HepG2 (cell line): ENCODE results near the gene UTS2R. TPM values are rescaled to one million over a fixed set of nuclear protein-coding genes. Genes with fewer than 3 reads are reported as not detected.
A peak's percentile ranks its signal among the peaks of the same experiment; 100 is the strongest.

Experiments used
- BRCA1 ChIP-seq: sonication (generic); formaldehyde crosslinking; IDR thresholded peaks from 2 replicates; pipeline ENCODE4 v1.4.0; 2020; ENCODE audit warnings: missing genetic modification reagents
- DMTF1 ChIP-seq: sonication (generic); formaldehyde crosslinking; IDR thresholded peaks from 2 replicates; pipeline ENCODE4 v1.4.0; 2020; ENCODE audit warnings: mild to moderate bottlenecking, missing genetic modification reagents
- DR1 ChIP-seq: sonication (generic); formaldehyde crosslinking; IDR thresholded peaks from 2 replicates; pipeline ENCODE4 v1.8.0; 2021; ENCODE audit warnings: mild to moderate bottlenecking, missing genetic modification reagents, inconsistent platforms
- DRAP1 ChIP-seq: IDR thresholded peaks from 2 replicates; pipeline ENCODE4 v1.6.1; 2016; ENCODE audit warnings: missing genetic modification reagents, missing compliant biosample characterization
- FOXC1 ChIP-seq: sonication (generic); formaldehyde crosslinking; IDR thresholded peaks from 2 replicates; pipeline ENCODE4 v1.8.0; 2022; ENCODE audit warnings: mild to moderate bottlenecking, missing genetic modification reagents, borderline replicate concordance
- HOXA9 ChIP-seq: sonication (generic); formaldehyde crosslinking; IDR thresholded peaks from 2 replicates; pipeline ENCODE4 v1.8.1; 2022; ENCODE audit warnings: missing genetic modification reagents, mild to moderate bottlenecking, moderate library complexity, borderline replicate concordance
- KLF12 ChIP-seq: sonication (generic); formaldehyde crosslinking; IDR thresholded peaks from 2 replicates; pipeline ENCODE4 v1.4.0; 2020; ENCODE audit warnings: missing genetic modification reagents, borderline replicate concordance
- MEF2D ChIP-seq: sonication (generic); formaldehyde crosslinking; IDR thresholded peaks from 2 replicates; pipeline ENCODE4 v1.5.1; 2020; ENCODE audit warnings: mild to moderate bottlenecking, missing genetic modification reagents
- NFAT5 ChIP-seq: sonication (generic); formaldehyde crosslinking; IDR thresholded peaks from 2 replicates; pipeline ENCODE4 v1.4.0; 2020; ENCODE audit warnings: missing genetic modification reagents
- SUZ12 ChIP-seq: fragments of 150-350 bp; IDR thresholded peaks from 2 replicates; pipeline ENCODE4 v1.6.1; 2014; ENCODE audit warnings: low read depth, low read length
- ZBTB44 ChIP-seq: sonication (generic); formaldehyde crosslinking; IDR thresholded peaks from 2 replicates; pipeline ENCODE4 v1.4.0; 2020; ENCODE audit warnings: missing genetic modification reagents
- ZFP41 ChIP-seq: sonication (generic); formaldehyde crosslinking; IDR thresholded peaks from 2 replicates; pipeline ENCODE4 v1.4.0; 2020; ENCODE audit warnings: mild to moderate bottlenecking, missing genetic modification reagents, borderline replicate concordance
- ZNF205 ChIP-seq: IDR thresholded peaks from 2 replicates; pipeline ENCODE4 v1.6.1; 2018; ENCODE audit warnings: missing biosample characterization, missing genetic modification reagents
- ZNF234 ChIP-seq: sonication (generic); formaldehyde crosslinking; conservative IDR thresholded peaks from 2 replicates; pipeline ENCODE4 v1.5.1; 2020; ENCODE audit warnings: mild to moderate bottlenecking, missing genetic modification reagents
- ZNF652 ChIP-seq: IDR thresholded peaks from 2 replicates; pipeline ENCODE4 v1.6.1; 2016; ENCODE audit warnings: low read depth, borderline replicate concordance
- ZNF749 ChIP-seq: sonication (generic); formaldehyde crosslinking; IDR thresholded peaks from 2 replicates; pipeline ENCODE4 v1.8.0; 2022; ENCODE audit warnings: mild to moderate bottlenecking, missing genetic modification reagents, moderate library complexity, borderline replicate concordance
- ZNF777 ChIP-seq: sonication (generic); formaldehyde crosslinking; IDR thresholded peaks from 2 replicates; pipeline ENCODE4 v1.4.0; 2020; ENCODE audit warnings: missing genetic modification reagents
- polyA plus RNA-seq, 8 experiments: library from polyadenylated mRNA; depleted of rRNA in 3 of 8; stranded (reverse) in 7 of 8; unstranded in 1 of 8; fragments of >200 nt; fragmentation: Illumina TruSeq in 4 of 8; extraction: Trizol in 4 of 8; gene quantifications; 2 replicates each; pipeline versions ENCODE4 v1.2.1 to v1.2.3, GENCODE V29; 2011 to 2016; ENCODE audit warnings: low read depth in 4 of 8, missing spikeins in 1 of 8, mixed read lengths in 1 of 8; ENCODE audit not compliant: insufficient read depth in 1 of 8
- total RNA-seq, 5 experiments: library from RNA; depleted of rRNA; stranded (reverse); fragments of >200 nt; fragmentation: Illumina TruSeq; extraction: Trizol; gene quantifications; 2 replicates each; pipeline ENCODE4 v1.2.3, GENCODE V29; 2016; ENCODE audit warnings: low read depth in 1 of 5

The UTS2R gene
- total and polyA plus RNA-seq, 2 of the 13 experiments (the other 11 are each of a cell fraction or from before 2014, with no cell fraction given): 0.13 to 0.15 TPM

- TF ChIP-seq HOXA9: no peak
- no peak for TF ChIP-seq DR1 (CRISPR knock-in tag)
- TF ChIP-seq ZNF749 (CRISPR knock-in tag): no peak
- no peak for TF ChIP-seq ZBTB44
- TF ChIP-seq FOXC1: no peak; the same call in 1 of the 2 replicates
- TF ChIP-seq SUZ12: no peak
- no peak for TF ChIP-seq KLF12 (CRISPR knock-in tag)
- TF ChIP-seq BRCA1 (CRISPR knock-in tag): no peak
- no peak for TF ChIP-seq DMTF1 (CRISPR knock-in tag)
- TF ChIP-seq ZNF777 (CRISPR knock-in tag): no peak
- TF ChIP-seq ZNF234 (CRISPR knock-in tag): no peak
- no peak for TF ChIP-seq DRAP1
- TF ChIP-seq MEF2D (CRISPR knock-in tag): no peak
- TF ChIP-seq ZNF652 (CRISPR knock-in tag): no peak
- no peak for TF ChIP-seq ZFP41 (CRISPR knock-in tag)
- TF ChIP-seq ZNF205 (CRISPR knock-in tag): 0 out of 2 replicates have a peak, but pooled peaks have one; percentile 24
- TF ChIP-seq NFAT5: no peak
Observed at GRCh38 chr17:82345151-82345976, 26.2 kb upstream of the UTS2R start (continued).
